ENCODE results near the gene POLR2F. TPM values are rescaled to one million over a fixed set of nuclear protein-coding genes. Genes with fewer than 3 reads are reported as not detected.

The POLR2F gene
- total and polyA plus RNA-seq, 9 of the 15 experiments (the other 6 are each of a cell fraction or from before 2014, with no cell fraction given): 98.9 to 410 (median 168) TPM

DNA sequence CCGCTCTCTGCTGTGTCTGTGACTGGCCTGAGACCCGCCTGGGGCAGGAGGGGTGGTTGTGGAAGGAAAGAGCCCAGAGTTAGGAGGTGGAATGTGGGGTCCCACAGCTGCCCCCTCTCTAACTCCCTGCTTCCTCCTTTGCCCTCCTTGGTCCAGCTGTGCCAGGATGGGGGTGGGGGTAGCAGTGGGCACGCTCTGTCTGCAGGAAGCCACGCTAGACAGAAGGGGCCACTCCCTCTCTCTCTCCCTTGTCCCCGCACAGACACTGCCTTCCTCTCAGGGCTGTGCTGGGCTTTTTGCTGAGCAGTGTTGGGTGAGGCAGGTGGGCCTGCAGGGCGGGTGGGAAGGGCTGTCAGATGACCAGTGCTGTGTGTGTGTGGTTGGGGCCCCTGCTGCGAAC lies 32.9 kb downstream of the POLR2F start:
- H4K20me1 ChIP-seq (replicated peaks; ENCODE audit: control insufficient read depth, insufficient read depth, low read length): no peaks in the 10 kb centered on the region
- WGBS (ENCODE audit: insufficient coverage, low coverage, missing lambda C conversion rate): 40% methylated on average over 3 of the region's 7 CpGs
- DNase-seq (ENCODE audit: extremely low read depth in 1 of 4, low spot score in 3 of 4) (no peak), FAIRE-seq (no peak), ATAC-seq (no peak)
- H3K9me1 ChIP-seq (ENCODE audit: control insufficient read depth, insufficient read depth, low read length): no peaks in the 10 kb centered on the region
- peaks cover 0 to 13% of the 10 kb centered on the region in 2 experiments; a peak in 2 of 5 replicates for H3K4me1 ChIP-seq (replicated peaks in 1 of 2; ENCODE audit: control insufficient read depth in 2 of 2, insufficient read depth in 2 of 2, low read length in 2 of 2)
- POLR2A ChIA-PET: interaction anchor here (0.6 kb wide), 1 partner anchor 184 kb away, joined by 3 read pairs; no protein-coding TSS in a partner anchor
- H3K79me2 ChIP-seq (ENCODE audit: control insufficient read depth, insufficient read depth, low read length): no peaks in the 10 kb centered on the region
- H2AFZ ChIP-seq (ENCODE audit: low read depth, low read length): no peak overlapping the region
- H3K9ac ChIP-seq (ENCODE audit: insufficient read depth in 1 of 2, low read depth in 2 of 2, low read length in 2 of 2): no peak overlapping the region
- intact Hi-C loops (cut with micrococcal nuclease): no loop called here
- no peak overlapping the region for H3K4me2 ChIP-seq (ENCODE audit: insufficient read depth, low read length)
- H3K4me3 ChIP-seq: no peak overlapping the region
- no TSS peak for BruUV-seq (replicated peaks)
- H3K36me3 ChIP-seq (ENCODE audit: control insufficient read depth, insufficient read depth, low read length): no peaks in the 10 kb centered on the region
- no peaks in the 10 kb centered on the region for H3K9me3 ChIP-seq (replicated peaks; ENCODE audit: control insufficient read depth, insufficient read depth, low read depth, low read length)
- CTCF ChIA-PET (ENCODE audit: low intra/inter-chr PET ratio): no interaction called here
- in situ Hi-C loops (cut with MboI): no loop called here
- no peaks in the 10 kb centered on the region for H3K27me3 ChIP-seq (ENCODE audit: control insufficient read depth in 2 of 2, insufficient read depth in 2 of 2, low read length in 2 of 2)
- H3K27ac ChIP-seq (ENCODE audit: extremely low read depth, low read depth, low read length): no peak overlapping the region
- TF ChIP-seq, protein P1, sequence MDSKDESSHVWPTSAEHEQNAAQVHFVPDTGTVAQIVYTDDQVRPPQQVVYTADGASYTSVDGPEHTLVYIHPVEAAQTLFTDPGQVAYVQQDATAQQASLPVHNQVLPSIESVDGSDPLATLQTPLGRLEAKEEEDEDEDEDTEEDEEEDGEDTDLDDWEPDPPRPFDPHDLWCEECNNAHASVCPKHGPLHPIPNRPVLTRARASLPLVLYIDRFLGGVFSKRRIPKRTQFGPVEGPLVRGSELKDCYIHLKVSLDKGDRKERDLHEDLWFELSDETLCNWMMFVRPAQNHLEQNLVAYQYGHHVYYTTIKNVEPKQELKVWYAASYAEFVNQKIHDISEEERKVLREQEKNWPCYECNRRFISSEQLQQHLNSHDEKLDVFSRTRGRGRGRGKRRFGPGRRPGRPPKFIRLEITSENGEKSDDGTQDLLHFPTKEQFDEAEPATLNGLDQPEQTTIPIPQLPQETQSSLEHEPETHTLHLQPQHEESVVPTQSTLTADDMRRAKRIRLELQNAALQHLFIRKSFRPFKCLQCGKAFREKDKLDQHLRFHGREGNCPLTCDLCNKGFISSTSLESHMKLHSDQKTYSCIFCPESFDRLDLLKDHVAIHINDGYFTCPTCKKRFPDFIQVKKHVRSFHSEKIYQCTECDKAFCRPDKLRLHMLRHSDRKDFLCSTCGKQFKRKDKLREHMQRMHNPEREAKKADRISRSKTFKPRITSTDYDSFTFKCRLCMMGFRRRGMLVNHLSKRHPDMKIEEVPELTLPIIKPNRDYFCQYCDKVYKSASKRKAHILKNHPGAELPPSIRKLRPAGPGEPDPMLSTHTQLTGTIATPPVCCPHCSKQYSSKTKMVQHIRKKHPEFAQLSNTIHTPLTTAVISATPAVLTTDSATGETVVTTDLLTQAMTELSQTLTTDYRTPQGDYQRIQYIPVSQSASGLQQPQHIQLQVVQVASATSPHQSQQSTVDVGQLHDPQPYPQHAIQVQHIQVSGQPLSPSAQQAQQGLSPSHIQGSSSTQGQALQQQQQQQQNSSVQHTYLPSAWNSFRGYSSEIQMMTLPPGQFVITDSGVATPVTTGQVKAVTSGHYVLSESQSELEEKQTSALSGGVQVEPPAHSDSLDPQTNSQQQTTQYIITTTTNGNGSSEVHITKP (IDR thresholded peaks at IDR 0.05; ENCODE audit: partially characterized antibody): no peak
- no peak for TF ChIP-seq ETS2 (tag; IDR thresholded peaks at IDR 0.05; ENCODE audit: borderline replicate concordance, poor library complexity, severe bottlenecking)
- no peak for TF ChIP-seq DACH1 (IDR thresholded peaks at IDR 0.05; ENCODE audit: partially characterized antibody)
- no peak for TF ChIP-seq ZNF766 (CRISPR knock-in tag; conservative IDR thresholded peaks at IDR 0.05)
- TF ChIP-seq, protein P2, sequence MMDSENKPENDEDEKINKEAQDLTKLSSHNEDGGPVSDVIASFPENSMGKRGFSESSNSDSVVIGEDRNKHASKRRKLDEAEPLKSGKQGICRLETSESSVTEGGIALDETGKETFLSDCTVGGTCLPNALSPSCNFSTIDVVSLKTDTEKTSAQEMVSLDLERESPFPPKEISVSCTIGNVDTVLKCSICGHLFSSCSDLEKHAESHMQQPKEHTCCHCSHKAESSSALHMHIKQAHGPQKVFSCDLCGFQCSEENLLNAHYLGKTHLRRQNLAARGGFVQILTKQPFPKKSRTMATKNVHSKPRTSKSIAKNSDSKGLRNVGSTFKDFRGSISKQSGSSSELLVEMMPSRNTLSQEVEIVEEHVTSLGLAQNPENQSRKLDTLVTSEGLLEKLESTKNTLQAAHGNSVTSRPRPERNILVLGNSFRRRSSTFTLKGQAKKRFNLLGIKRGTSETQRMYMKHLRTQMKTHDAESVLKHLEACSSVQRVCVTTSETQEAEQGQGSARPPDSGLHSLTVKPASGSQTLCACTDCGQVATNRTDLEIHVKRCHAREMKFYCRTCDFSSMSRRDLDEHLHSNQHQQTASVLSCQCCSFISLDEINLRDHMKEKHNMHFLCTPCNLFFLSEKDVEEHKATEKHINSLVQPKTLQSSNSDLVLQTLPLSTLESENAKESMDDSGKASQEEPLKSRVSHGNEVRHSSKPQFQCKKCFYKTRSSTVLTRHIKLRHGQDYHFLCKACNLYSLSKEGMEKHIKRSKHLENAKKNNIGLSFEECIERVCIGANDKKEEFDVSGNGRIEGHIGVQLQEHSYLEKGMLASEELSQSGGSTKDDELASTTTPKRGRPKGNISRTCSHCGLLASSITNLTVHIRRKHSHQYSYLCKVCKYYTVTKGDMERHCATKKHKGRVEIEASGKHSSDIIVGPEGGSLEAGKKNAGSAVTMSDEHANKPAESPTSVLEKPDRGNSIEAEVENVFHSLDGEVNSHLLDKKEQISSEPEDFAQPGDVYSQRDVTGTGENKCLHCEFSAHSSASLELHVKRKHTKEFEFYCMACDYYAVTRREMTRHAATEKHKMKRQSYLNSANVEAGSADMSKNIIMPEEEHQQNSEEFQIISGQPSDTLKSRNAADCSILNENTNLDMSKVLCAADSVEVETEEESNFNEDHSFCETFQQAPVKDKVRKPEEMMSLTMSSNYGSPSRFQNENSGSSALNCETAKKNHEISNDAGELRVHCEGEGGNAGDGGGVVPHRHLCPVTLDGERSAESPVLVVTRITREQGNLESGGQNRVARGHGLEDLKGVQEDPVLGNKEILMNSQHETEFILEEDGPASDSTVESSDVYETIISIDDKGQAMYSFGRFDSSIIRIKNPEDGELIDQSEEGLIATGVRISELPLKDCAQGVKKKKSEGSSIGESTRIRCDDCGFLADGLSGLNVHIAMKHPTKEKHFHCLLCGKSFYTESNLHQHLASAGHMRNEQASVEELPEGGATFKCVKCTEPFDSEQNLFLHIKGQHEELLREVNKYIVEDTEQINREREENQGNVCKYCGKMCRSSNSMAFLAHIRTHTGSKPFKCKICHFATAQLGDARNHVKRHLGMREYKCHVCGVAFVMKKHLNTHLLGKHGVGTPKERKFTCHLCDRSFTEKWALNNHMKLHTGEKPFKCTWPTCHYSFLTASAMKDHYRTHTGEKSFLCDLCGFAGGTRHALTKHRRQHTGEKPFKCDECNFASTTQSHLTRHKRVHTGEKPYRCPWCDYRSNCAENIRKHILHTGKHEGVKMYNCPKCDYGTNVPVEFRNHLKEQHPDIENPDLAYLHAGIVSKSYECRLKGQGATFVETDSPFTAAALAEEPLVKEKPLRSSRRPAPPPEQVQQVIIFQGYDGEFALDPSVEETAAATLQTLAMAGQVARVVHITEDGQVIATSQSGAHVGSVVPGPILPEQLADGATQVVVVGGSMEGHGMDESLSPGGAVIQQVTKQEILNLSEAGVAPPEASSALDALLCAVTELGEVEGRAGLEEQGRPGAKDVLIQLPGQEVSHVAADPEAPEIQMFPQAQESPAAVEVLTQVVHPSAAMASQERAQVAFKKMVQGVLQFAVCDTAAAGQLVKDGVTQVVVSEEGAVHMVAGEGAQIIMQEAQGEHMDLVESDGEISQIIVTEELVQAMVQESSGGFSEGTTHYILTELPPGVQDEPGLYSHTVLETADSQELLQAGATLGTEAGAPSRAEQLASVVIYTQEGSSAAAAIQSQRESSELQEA (IDR thresholded peaks at IDR 0.05; ENCODE audit: low read depth): no peak
- TF ChIP-seq, protein P3, sequence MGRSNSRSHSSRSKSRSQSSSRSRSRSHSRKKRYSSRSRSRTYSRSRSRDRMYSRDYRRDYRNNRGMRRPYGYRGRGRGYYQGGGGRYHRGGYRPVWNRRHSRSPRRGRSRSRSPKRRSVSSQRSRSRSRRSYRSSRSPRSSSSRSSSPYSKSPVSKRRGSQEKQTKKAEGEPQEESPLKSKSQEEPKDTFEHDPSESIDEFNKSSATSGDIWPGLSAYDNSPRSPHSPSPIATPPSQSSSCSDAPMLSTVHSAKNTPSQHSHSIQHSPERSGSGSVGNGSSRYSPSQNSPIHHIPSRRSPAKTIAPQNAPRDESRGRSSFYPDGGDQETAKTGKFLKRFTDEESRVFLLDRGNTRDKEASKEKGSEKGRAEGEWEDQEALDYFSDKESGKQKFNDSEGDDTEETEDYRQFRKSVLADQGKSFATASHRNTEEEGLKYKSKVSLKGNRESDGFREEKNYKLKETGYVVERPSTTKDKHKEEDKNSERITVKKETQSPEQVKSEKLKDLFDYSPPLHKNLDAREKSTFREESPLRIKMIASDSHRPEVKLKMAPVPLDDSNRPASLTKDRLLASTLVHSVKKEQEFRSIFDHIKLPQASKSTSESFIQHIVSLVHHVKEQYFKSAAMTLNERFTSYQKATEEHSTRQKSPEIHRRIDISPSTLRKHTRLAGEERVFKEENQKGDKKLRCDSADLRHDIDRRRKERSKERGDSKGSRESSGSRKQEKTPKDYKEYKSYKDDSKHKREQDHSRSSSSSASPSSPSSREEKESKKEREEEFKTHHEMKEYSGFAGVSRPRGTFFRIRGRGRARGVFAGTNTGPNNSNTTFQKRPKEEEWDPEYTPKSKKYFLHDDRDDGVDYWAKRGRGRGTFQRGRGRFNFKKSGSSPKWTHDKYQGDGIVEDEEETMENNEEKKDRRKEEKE (IDR thresholded peaks at IDR 0.05; ENCODE audit: borderline replicate concordance in 1 of 2, control insufficient read depth in 1 of 2, low read depth in 2 of 2, low read length in 1 of 2): no peak
